GM21367 (cell line): ENCODE results near the gene ILKAP.

Source experiments
- ATAC-seq: cut with Tn5 transposase; IDR thresholded peaks from one replicate; pipeline ENCODE4 v1.9.1; 2021; ENCODE audit not compliant: unreplicated experiment

Gene ILKAP

DNA sequence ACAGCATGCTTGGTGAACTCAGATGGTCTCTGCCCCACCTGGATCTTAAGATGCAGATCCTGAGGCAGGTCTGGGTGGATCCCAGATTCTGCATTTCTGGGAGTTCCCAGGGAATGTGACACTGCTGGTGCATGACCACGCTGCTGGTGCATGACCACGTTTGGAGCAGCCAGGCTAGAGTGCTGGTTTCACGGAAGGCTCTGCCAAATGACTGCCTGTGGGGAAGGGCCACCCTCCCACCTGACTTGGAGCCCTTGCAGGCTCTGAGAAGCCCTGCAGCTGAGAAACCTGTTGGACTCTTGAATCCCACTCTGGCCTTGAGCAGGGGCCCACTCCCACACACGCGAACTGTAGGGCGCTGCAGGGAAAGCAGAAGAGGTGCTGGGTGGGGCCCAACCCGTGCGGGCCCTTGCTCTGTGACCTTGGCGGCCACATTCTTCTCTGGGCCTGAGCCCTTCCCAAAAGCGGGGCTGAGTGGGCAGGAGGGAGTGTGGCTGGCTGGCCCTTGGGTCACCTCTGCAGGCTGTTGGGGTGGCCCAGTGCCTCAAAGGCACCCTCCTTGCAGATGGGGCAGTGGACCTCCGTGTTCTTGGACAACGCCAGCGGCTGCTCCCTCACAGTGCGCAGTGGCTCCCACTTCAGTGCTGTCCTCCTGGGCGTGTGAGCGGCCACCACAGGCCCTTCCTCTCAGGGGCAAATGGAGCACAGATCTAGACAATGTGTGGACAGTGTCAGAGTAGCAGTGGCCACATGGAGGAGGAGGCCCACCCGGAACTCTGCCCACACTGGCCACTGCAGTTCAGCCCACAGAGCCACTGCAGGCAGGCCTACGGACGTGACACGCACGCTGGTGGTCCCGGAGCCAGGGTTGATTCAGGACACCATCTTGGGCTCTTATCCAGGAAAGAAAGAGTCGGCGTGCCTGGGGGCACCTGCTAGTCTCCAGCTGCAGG is 36.8 kb downstream of the ILKAP start:
- ATAC-seq, result no peak

DNA sequence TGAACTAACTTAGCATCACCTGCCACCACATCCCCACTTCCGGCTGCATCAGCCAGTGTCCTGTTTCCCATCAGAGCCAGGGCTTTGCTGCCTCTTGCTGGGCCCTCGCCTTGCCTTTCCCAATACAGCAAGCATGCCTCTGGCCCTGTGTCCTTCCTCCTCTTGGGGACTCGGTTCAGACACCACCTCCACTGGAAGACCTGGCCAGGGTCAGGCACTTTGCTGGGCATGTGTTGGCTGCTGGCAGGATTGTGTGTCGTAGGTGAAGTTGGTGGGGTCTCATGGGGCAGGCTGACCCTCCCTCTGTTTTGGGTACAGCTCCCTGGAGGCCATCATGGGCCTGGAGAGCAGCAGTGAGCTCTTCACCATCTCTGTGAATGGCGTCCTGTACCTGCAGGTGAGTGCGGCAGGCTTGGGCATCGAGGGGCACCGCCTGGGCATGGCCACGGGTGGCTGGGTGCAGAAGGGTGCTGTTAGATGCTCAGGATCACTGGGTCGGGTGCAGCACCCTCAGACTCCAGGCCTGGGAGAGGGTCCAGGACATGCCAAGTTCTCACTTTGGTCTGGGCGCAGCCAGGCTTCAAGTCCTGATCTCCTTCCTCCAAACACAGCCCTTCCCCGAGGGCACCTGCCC is 38.1 kb downstream of the ILKAP start:
- ATAC-seq, result no peak

DNA sequence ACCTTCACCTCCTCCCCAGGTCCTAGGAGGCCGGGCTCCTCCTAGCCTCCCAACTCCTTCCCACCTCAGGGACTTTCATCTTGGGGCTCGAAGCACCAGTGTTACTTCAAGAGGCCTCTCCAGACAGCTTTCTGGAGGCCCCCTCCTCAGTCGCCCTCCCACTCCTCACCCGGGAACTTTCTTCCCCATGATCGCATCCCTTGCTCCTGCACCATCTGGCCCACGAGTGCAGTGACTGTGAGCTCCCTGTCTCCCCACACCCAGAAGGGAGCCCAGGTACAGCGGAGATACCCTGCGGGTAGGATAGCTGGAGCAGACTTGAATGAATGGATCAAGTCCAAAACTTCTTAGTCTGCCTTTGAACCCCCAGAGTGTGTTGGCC is 38.6 kb downstream of the ILKAP start:
- ATAC-seq, result no peak

DNA sequence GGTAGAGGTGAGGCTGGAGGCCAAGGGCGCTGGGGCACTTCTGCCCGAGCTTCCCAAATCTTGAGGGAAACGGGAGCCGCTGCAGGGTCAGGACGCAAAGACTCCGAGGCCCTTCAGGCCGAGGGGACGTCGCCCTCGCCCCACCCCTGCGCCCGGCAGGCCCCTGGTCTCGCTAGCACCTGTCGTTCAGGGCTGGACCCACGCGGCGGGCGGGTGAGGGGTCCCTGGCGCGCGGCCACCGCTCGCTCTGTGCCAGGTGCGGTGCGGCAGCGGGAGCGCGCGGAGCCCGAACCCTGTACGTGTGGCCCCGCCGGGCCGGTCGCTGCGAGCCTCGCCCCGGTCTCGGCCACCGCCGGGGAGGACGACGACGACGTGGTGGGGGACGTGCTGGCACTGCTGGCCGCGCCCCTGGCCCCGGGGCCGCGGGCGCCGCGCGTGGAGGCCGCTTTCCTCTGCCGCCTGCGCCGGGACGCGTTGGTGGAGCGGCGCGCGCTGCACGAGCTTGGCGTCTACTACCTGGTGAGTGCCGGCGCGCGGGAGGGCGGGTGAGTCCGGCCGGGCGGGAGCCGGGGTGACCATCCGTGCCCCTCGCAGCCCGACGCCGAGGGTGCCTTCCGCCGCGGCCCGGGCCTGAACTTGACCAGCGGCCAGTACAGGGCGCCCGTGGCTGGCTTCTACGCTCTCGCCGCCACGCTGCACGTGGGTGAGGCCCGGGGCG is 39.9 kb downstream of the ILKAP start:
- ATAC-seq, result no peak

DNA sequence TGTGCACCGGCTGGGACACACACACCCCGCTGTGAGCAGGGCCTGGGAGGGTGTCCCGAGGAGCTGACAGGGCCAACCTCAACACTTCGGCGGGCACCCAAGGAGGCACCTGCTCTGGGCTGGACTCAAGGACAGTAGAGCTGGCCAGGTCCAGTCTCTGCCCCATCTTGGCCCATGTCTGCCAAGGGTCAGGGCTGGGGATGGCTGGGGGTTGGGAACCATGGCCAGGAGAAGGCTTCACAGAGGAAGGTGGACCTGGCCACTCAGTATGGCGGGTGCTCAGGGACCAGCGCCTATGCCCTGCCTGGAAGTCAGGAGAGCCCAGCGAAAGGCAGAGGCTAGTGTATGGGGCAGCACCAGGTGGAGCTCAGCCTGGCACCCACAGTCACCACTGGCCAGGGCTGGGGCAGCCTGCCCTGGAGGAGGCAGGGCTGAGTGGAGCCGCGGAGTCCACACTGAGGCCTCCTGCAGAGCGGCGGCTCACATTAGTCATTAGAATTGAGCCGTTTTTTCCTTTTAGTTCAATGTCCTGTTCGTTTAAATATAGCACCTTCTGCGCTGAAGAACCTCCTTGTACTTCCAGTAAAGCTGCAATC is 40.6 kb downstream of the ILKAP start:
- ATAC-seq, result no peak

DNA sequence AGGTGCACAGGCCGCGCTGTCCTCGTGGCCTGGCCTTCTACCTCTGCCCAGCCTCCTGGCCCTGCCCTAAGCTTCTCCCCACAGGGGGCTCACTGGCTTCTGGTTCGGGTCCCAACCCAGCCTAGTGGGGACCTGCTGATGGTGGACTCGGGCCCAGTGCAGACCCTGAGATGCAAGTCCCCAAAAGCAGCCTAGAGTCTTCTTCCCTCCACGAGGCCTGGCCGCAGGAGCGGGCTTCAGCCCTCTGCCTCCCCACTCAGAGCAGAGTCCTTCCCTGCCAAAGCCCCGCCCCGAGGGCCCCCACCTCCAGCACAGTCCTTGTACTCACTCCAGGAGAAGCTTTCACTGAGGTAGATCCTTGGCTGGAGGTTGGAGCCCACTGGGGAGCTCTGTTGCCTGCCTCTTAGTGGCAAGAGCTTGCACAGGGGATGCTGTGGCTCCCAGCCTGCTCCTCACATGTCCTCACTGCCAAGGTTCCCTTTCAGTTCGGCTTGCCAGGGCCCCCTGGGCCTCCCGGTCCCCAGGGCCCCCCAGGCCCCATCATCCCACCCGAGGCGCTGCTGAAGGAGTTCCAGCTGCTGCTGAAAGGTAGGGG is 41.1 kb downstream of the ILKAP start:
- no peak for ATAC-seq

DNA sequence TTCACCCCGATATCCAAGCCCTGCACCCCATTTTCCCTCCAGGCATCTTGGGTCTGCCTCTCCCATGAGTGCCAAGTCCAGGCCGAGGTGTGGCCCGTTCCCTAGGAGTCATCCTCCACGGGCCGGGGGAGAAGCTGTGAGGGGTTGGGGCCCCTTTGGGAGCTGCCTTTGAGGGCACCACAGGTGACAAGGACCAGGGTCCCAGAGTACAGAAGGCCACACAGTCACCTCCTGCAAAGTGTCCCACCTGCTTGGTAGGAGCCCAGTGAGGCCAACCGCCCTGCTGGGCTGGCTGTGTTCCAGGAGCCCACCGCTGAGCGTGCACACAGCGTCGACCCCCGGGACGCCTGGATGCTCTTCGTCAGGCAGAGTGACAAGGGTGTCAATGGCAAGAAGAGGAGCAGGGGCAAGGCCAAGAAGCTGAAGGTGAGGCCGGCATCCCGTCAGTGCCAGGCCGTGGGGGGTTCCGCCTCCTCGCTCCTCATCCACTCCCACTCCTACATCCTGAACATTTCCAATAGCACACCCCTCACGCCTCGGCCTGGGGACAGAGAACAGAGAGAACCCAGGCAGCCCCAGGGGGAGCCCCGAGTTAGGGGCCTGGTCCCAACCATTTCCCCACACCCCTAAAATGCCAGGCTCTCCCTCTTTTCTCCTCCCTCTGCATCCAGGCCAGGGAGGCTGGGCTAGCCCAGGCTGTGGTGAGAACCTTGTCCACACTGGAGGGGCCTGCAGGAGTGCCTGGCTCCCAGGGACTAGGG is 42.0 kb downstream of the ILKAP start:
- ATAC-seq, result no peak

DNA sequence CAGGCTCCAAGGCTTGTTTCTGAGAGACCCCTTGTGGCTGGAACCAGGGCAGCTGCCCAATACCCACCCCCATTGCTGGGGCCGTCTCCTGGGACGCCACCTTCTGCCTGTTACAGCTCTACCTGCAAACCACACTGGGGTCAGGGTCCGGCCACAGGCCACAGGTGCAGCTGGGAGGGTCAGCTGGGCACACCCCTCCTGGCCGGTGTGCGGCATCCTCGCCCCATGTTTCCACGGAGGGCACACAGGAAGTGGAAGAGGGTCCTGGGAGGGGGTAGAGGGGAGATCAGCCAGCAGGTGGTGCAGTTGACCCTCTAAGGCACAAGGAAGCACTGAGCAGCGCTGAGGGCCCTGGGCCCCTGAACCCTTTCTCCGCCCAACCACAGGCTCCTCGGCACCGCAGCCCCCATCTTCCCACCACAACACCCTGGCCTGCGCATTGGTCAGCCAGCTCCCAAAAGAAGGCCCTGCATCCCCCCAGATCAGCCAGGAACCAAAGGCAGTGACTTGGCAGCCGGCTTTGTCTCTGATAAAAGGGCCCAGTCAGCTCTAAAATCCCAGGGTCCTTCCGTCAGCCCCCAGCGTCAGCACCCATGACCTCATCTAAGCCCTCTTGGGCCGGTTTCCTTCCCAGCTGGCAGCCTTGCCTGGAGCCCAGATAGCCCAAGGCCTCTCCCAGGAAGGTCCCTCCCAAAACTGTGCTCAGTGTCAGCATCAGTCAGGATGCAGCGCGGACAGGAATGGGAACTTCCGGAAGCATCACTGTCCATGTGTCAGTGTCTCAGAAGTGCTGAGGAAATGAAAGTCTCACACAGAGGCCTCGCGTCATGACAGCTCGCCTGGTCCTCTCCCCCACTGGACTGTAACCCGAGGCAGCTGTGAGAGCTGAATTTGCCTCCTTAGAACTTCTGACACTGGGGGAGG is 43.0 kb downstream of the ILKAP start:
- ATAC-seq, result no peak

DNA sequence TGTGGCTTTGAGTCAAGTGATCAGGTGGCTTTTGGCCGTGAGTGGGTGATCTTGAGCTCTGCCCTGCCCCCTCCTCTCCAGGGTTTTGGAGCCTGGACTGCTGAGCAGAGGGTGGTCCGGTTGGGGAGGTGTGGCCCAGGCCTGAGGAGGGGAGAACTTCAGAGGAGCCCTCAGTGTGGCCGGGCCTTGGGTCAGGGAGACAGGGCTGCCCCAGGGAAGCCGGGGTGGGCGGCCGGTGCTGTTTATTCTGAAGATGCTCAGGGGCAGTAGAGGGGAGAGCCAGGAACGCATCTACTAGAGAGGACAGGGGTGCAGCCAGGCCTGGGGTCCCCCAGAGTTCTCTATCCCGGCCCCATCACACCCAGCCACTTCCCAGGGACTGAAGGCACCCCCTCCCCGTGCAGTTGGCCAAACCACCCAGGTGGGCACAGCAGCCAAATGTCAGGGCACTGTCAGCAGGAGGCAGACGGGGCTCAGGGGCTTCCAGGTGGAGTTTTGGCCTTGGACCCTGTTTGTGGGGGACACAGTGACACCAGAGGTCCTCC is 43.8 kb downstream of the ILKAP start:
- no peak for ATAC-seq

DNA sequence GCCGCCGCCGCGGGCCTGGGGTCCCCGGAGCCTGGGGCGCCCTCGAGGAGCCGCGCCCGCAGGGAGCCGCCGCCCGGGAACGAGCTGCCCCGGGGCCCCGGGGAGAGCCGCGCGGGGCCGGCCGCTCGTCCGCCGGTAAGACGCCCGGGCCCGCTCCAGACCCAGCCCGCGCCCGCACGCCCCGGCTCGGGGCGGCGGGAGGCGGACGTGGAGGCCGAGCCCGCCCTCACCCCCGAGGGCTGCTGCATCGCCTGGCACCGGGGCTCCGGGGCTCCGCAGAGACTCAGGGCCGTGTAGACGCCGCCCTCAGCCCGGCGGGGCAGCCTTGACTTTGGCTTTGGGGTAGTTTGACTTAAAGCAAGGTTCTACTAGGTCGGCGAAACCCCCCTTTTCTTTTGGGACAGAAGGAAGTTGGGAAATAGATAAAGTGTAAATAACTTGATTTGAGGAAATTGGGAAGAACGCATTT is 44.4 kb downstream of the ILKAP start:
- no peak for ATAC-seq

DNA sequence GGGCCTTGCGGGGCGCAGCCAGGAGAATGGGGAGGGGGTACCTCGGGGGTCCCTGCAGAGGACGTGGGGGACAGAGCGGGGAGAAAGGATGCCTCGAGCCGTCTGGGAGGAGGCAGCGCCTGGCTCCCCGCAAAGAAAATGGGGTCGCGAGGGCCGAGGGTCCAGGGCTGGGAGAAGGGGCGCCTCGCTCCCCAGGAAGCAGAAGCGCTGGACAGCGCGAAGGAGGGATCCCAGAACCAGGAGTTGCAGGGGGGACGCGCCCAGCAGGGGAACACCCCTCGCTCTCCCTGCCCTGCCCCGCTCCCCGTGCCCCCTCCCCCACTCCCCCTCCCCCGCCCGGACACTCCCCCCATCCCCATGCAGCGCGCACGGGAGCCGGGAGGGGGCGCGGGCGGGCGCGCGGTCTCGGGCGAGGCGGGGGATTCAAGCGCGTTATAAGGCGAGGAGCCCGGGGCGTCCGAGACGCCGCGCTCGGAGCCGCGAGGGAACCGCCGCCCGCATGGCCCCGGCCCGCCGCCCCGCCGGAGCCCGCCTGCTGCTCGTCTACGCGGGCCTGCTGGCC is 44.9 kb downstream of the ILKAP start, which contains the start of gene ERFE:
ERFE (plus strand) TSS at position 462 of the 562 bp plus-strand sequence; CDS start at position 500, 38 bp downstream.
- ATAC-seq, result no peak

DNA sequence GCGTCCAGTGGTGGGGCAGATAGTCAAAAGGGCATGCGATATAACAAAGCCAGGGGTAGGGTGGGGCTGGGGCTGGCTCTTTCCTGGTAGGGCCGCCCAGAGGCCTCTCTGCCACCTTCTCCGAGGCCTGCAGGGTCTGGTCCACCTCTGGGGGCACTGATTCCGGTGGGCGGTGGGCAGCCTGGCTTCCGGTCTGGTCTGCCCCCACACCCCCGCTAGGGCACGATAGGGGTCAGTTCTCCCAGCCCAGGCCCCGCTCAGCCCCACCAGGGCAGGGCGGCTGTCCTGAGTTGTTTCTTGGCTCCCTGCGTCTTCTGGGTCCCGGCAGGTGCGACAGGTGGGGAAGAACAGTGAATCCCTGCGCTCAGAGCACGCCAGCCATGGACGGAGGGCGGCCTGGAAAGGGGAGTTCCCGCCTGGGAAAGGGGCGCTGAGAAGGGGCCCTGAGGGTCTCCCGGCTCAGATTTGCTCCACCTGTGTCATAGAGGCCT is 45.4 kb downstream of the ILKAP start:
- ATAC-seq, result no peak

DNA sequence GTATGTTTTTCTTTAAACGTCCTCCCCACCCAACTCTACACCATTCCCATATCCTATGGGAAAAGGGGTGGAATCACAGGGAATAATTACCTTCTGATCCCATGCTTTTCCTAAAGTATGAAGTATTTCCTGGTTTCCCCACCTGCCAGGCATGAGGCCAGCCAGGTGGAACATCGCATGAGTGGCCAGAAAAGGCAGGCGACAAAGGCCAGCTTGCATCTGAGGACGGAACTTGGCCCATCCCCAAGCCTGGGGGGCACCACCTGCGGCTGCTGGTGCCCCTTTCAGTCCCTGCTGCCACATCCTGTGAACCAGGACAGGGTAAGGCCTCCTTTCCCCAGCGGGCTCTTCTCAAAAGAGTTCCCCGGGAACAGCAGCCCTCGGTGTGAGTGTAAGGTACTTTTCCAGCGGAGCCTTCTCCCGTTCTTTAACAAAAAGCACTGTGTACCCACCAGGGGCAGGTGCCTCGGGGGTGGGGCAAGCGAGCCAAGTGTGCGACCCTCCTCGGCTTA is 45.9 kb downstream of the ILKAP start:
- no peak for ATAC-seq

DNA sequence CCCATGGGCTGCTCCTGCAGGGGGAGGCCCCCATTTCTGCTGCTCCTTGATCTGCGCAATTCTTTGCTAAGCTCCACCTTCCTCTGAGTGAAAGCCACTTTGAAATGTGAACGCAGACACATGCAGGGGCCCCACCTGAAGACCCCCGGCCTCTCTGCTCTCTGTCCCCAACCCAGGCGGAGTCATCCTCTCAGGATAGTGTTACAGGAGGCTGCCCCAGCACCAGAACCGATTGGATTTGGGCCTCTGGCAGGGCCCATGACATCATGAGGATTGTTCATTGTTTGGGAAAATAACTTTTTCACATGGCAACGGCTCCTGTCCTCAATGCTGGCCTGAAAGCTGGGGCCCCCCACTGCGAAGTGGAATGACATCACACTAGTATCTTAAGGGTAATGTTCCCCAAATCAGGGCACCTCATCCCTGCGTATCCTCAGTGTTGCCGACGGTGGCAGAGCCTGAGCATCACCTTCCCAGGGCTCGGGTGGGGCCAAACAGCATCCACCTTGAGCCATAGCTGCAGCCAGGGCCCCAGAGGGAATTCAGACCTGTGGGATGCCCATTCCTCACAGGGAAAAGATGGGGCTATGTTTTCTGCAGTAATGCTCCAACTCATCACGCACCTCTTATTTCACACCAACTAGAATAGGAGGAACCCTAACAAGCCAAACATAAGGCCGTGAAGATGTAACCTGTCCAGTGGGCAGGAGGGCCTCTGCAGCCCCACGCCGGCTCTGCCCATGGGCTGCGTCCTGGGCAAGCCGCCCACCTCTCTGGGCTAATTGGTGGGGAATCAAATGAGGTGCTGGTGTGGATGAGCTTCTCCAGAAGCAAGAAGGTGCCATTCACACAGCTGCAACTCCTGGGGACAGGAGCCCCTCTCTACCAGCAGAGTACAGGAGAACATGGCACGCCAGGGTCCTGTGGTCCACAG is 47.5 kb downstream of the ILKAP start:
- ATAC-seq, result no peak

DNA sequence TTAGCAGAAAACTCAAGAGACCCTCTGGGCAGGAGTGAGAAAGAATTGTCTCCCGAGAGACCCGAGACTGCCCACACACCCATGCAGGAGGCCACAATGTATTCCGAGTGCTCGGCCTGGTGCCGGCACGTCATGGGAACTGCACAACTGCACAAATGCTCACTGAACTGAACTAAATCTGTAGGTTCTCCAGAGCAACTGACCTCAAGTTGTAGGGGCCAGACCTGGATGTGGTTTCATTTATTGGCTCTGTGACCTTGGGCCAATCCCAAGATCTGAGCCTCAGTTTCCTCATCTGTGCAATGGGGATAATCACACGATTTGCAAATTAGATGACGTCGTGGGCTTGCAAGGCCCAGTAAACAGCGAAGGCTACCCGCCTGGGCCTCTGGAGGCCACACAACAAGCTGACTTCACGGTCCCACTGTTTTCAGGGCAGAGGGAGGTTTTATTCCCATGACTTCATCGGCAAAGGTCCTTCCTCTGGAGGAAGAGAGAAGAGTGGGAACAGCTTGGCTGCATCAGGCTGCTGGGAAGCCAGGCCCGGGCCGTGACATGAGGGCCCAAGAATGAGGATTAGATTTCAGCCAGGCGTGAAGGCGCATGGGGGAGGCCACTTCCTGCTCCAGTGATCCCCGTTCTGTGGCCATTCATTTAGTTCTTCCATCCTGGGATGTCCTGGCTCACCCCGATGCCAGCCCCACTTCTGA is 48.3 kb downstream of the ILKAP start:
- no peak for ATAC-seq

DNA sequence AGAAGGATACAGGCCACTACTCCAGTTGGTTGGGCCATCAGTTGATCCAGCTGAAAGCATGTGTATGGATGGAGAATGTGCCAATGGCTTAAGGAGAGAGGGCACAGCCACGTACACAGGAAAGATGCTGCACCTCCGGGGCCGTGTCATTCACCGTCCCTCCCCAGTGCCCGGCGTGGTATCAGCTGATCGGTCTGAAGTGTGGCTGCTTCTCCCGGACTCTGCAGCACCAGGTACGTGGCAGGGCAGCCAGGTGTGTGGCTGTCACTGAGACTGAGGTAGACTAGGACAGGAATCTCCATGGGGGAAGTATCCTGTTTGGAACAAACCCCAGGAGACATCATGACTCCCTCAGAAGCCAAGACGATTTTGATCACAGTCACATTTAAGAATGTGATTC is 48.9 kb downstream of the ILKAP start:
- ATAC-seq, result no peak
